SK-N-SH (cell line): ENCODE measurements around the gene BTBD9. TPM values are rescaled to one million over a fixed set of nuclear protein-coding genes. Genes with fewer than 3 reads are reported as not detected.

Experiments used
- CTCF ChIA-PET: fragments of 300-600, 350-600 bp; formaldehyde crosslinking; extraction: SDS; loops from one replicate; lab custom pipeline; 2021; lab: Yijun Ruan, JAX
- POLR2A ChIA-PET: fragments of 350-600 bp; sonication (Branson Sonifier 250); formaldehyde crosslinking; extraction: SDS; loops from one replicate; lab custom pipeline; 2020; ENCODE audit warnings: antibody characterized with exemption, inconsistent platforms; lab: Yijun Ruan, JAX
- DNase-seq: peaks from one replicate; pipeline ENCODE4 v3.0.0; 2012
- H2AFZ ChIP-seq: fragments of 200-600 bp; sonication (generic); 2 replicates; pipeline ENCODE4 v1.8.1; 2016; ENCODE audit warnings: antibody characterized with exemption, mild to moderate bottlenecking, low read depth
- H3F3A ChIP-seq: fragments of 200-600 bp; sonication (generic); replicated peaks from 2 replicates; pipeline ENCODE3; 2016; ENCODE audit warnings: antibody characterized with exemption, mild to moderate bottlenecking; ENCODE audit not compliant: insufficient read depth
- H3K27ac ChIP-seq, 2 experiments: fragments of 200-500 bp in 1 of 2; fragments of 200-600 bp in 1 of 2; sonication (Bioruptor generic) in 1 of 2; sonication (generic), shearing (Covaris generic) in 1 of 2; 2 replicates each; pipeline versions ENCODE4 v1.5.1 to v1.6.1; 2014 to 2016; ENCODE audit warnings: low read depth in 2 of 2, inconsistent platforms in 1 of 2, low read length in 1 of 2, mild to moderate bottlenecking in 1 of 2, mixed read lengths in 1 of 2
- H3K27me3 ChIP-seq: fragments of 200-600 bp; sonication (generic), shearing (Covaris generic); 2 replicates; pipeline ENCODE4 v1.6.1; 2016; ENCODE audit warnings: mixed run types; ENCODE audit not compliant: insufficient read depth
- H3K36me3 ChIP-seq, 2 experiments: fragments of 200-500 bp in 1 of 2; fragments of 200-600 bp in 1 of 2; sonication (Bioruptor generic) in 1 of 2; sonication (generic) in 1 of 2; replicated peaks in 1 of 2; 2 replicates each; pipeline versions ENCODE3 to v1.5.1; 2014 to 2016; ENCODE audit warnings: low read length in 1 of 2, mild to moderate bottlenecking in 1 of 2; ENCODE audit not compliant: insufficient read depth in 2 of 2, control insufficient read depth in 1 of 2
- H3K4me1 ChIP-seq, 2 experiments: fragments of 200-500 bp in 1 of 2; fragments of 200-600 bp in 1 of 2; sonication (Bioruptor generic) in 1 of 2; sonication (generic), shearing (Covaris generic) in 1 of 2; 2 replicates each; pipeline versions ENCODE4 v1.5.1 to v1.6.1; 2014 to 2016; ENCODE audit warnings: low read depth in 1 of 2, low read length in 1 of 2, mixed run types in 1 of 2; ENCODE audit not compliant: insufficient read depth in 2 of 2, control insufficient read depth in 1 of 2
- H3K4me2 ChIP-seq: fragments of 200-600 bp; sonication (generic), shearing (Covaris generic); 2 replicates; pipeline ENCODE4 v1.6.1; 2017; ENCODE audit warnings: mixed run types
- H3K4me3 ChIP-seq, 2 experiments: fragments of 200-500 bp in 1 of 2; fragments of 200-600 bp in 1 of 2; sonication (Bioruptor generic) in 1 of 2; sonication (generic), shearing (Covaris generic) in 1 of 2; 2 replicates each; pipeline versions ENCODE4 v1.5.1 to v1.8.1; 2014 to 2016; ENCODE audit warnings: low read depth in 2 of 2, inconsistent platforms in 1 of 2, low read length in 1 of 2, mild to moderate bottlenecking in 1 of 2, mixed read lengths in 1 of 2, moderate library complexity in 1 of 2
- H3K79me2 ChIP-seq: fragments of 200-600 bp; sonication (generic); 2 replicates; pipeline ENCODE4 v1.8.1; 2017; ENCODE audit warnings: mild to moderate bottlenecking; ENCODE audit not compliant: insufficient read depth
- H3K9ac ChIP-seq: fragments of 200-600 bp; sonication (generic); 2 replicates; pipeline ENCODE4 v1.6.1; 2017; ENCODE audit warnings: mixed run types
- H3K9me2 ChIP-seq: fragments of 200-600 bp; sonication (generic); 2 replicates; pipeline ENCODE4 v1.6.1; 2017; ENCODE audit warnings: mixed run types
- H3K9me3 ChIP-seq: fragments of 200-600 bp; sonication (generic); 2 replicates; pipeline ENCODE4 v1.6.1; 2017; ENCODE audit warnings: mixed run types, mild to moderate bottlenecking, moderate library complexity
- H4K20me1 ChIP-seq: fragments of 200-600 bp; sonication (generic); 2 replicates; pipeline ENCODE4 v1.6.1; 2017; ENCODE audit warnings: mild to moderate bottlenecking, mixed run types; ENCODE audit not compliant: insufficient read depth
- ELF1 ChIP-seq: IDR thresholded peaks from 2 replicates; pipeline ENCODE4 v1.4.0; 2012
- EP300 ChIP-seq, 2 experiments: IDR thresholded peaks; 2 replicates each; pipeline versions ENCODE4 v1.4.0 to v1.6.1; 2012; ENCODE audit warnings: borderline replicate concordance in 1 of 2, low read depth in 1 of 2, low read length in 1 of 2
- GABPA ChIP-seq: IDR thresholded peaks from 2 replicates; pipeline ENCODE4 v1.4.0; 2012; ENCODE audit warnings: low read depth, mild to moderate bottlenecking
- GATA2 ChIP-seq: sonication (generic); formaldehyde crosslinking; IDR thresholded peaks from 2 replicates; pipeline ENCODE4 v1.5.0; 2020; ENCODE audit warnings: mild to moderate bottlenecking, missing genetic modification reagents
- MEF2A ChIP-seq: IDR thresholded peaks from 2 replicates; pipeline ENCODE4 v1.4.0; 2012; ENCODE audit warnings: low read depth, borderline replicate concordance
- NRF1 ChIP-seq: IDR thresholded peaks from 2 replicates; pipeline ENCODE4 v1.6.1; 2012; ENCODE audit warnings: low read depth, mild to moderate bottlenecking, low read length
- POLR2AphosphoS5 ChIP-seq: IDR thresholded peaks from 2 replicates; pipeline ENCODE4 v1.6.1; 2012; ENCODE audit warnings: low read depth, low read length
- RAD21 ChIP-seq: IDR thresholded peaks from 2 replicates; pipeline ENCODE4 v1.6.1; 2012; ENCODE audit warnings: mild to moderate bottlenecking, low read length
- TAF1 ChIP-seq: IDR thresholded peaks from 2 replicates; pipeline ENCODE4 v1.6.1; 2012; ENCODE audit warnings: low read depth, mild to moderate bottlenecking, low read length, moderate library complexity, borderline replicate concordance
- TCF12 ChIP-seq: IDR thresholded peaks from 2 replicates; pipeline ENCODE4 v1.4.0; 2012
- YY1 ChIP-seq: IDR thresholded peaks from 2 replicates; pipeline ENCODE4 v1.4.0; 2012; ENCODE audit warnings: low read depth, mild to moderate bottlenecking
- WGBS: methylation state at CpG from one replicate; pipeline ENCODE4 v1.1.6; 2017; ENCODE audit warnings: low lambda C conversion rate; 5-methylcytosine and 5-hydroxymethylcytosine counted together
- polyA plus RNA-seq, 3 experiments: library from polyadenylated mRNA; depleted of rRNA; stranded (reverse); fragments of >200 nt; gene quantifications; 2 replicates each; pipeline ENCODE4 v1.2.3, GENCODE V29; 2012
- TF ChIP-seq, protein P1 (sequence below): fragments of 150-350 bp; IDR thresholded peaks from 2 replicates; pipeline ENCODE4 v1.6.1; 2016; ENCODE audit warnings: mild to moderate bottlenecking, low read depth, low read length
- TF ChIP-seq, protein P2 (sequence below): IDR thresholded peaks from 2 replicates; pipeline ENCODE4 v1.4.0; 2012; ENCODE audit warnings: low read depth, borderline replicate concordance
- TF ChIP-seq, protein P3 (sequence below): fragments of 200-600 bp; sonication (generic); IDR thresholded peaks from 2 replicates; pipeline ENCODE4 v1.6.1; 2017; ENCODE audit warnings: antibody characterized with exemption, mild to moderate bottlenecking, moderate library complexity

The BTBD9 gene
- polyA plus RNA-seq, 1 of the 3 experiments (the other 2 are of a cell fraction): 2.2 TPM

DNA sequence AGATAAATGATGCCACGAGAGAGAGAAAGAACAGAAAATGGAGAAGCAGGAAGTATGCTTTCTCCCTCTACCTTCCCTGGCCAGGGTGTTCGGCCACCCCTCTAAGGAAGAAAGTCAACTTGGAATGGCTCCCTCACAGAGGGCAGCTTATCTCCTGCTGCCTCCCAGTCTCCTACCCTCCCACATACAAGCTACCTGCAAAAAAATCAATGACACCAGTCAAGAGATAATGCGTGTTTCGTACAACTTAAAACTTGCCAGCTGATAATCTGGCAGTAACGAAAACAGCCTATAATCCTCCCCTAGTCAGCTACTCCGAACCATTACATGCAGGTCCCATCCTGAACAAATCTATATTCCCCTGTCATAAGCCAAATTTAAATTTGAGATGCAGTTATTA lies 61.7 kb downstream of the BTBD9 start:
- Histone ChIP-seq H3K27me3 (no peaks in the 10 kb centered on the region), H3K27ac (no peak overlapping the region), H3K4me2 (no peak overlapping the region), H3K9ac (no peak overlapping the region), H3K4me3 (no peak overlapping the region), H3K36me3 (peaks cover 5 to 19% of the 10 kb centered on the region in 2 experiments)
- DNase-seq: no peak
- POLR2A ChIA-PET: interaction anchor here (0.5 kb wide), 1 partner anchor 61 kb away, joined by 3 read pairs; no protein-coding TSS in a partner anchor
- no peak for TF ChIP-seq ELF1
- TF ChIP-seq MEF2A: no peak
- TF ChIP-seq, protein P1, sequence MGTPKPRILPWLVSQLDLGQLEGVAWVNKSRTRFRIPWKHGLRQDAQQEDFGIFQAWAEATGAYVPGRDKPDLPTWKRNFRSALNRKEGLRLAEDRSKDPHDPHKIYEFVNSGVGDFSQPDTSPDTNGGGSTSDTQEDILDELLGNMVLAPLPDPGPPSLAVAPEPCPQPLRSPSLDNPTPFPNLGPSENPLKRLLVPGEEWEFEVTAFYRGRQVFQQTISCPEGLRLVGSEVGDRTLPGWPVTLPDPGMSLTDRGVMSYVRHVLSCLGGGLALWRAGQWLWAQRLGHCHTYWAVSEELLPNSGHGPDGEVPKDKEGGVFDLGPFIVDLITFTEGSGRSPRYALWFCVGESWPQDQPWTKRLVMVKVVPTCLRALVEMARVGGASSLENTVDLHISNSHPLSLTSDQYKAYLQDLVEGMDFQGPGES: no peak
- no peak for TF ChIP-seq EP300 (IDR thresholded peaks at IDR 0.05; ENCODE audit: borderline replicate concordance in 1 of 2, low read depth in 1 of 2, low read length in 1 of 2)
- TF ChIP-seq, protein P2, sequence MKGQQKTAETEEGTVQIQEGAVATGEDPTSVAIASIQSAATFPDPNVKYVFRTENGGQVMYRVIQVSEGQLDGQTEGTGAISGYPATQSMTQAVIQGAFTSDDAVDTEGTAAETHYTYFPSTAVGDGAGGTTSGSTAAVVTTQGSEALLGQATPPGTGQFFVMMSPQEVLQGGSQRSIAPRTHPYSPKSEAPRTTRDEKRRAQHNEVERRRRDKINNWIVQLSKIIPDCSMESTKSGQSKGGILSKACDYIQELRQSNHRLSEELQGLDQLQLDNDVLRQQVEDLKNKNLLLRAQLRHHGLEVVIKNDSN: no peak
- no peak for TF ChIP-seq GATA2 (CRISPR knock-in tag)
- no peak for TF ChIP-seq RAD21
- TF ChIP-seq, all 33 proteins: peak for 0
- H3K9me2 ChIP-seq: no peaks in the 10 kb centered on the region
- H2AFZ ChIP-seq: no peak overlapping the region
- no peaks in the 10 kb centered on the region; a peak in 1 of 4 replicates for H3K4me1 ChIP-seq
- H3K79me2 ChIP-seq: no peaks in the 10 kb centered on the region
- H3F3A ChIP-seq: no peaks in the 10 kb centered on the region
- 87% methylated on average over 6 of the region's 6 CpGs for WGBS
- H3K9me3 ChIP-seq: no peaks in the 10 kb centered on the region
- H4K20me1 ChIP-seq: no peaks in the 10 kb centered on the region
- CTCF ChIA-PET: no interaction called here

DNA sequence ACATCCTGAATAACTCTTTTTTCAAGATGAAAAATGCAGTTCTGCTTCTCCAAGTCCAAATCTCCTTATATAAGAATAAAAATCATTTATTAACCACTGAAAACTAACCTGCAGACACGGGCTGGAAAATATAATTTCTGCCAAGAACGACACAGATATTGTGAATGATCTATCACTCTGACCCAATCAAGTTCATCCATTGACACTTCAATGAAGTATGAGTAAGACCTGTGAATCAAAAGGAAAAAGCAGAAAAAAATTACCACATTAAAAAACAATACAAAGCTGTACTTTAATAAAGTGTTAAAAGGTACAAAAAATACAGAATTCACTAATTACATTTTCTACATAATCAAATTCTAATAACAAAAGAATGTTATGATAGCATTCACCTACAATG lies 62.2 kb downstream of the BTBD9 start:
- ChIA-PET POLR2A (interaction anchor here (0.5 kb wide), 1 partner anchor 61 kb away, joined by 3 read pairs; no protein-coding TSS in a partner anchor), CTCF (no interaction called here)
- H3F3A ChIP-seq: no peaks in the 10 kb centered on the region
- H3K36me3 ChIP-seq: peaks cover 5 to 19% of the 10 kb centered on the region in 2 experiments
- 65% methylated on average over 2 of the region's 2 CpGs for WGBS
- H3K4me2 ChIP-seq: no peak overlapping the region
- H3K27me3 ChIP-seq: no peaks in the 10 kb centered on the region
- no peaks in the 10 kb centered on the region; a peak in 2 of 4 replicates for H3K4me1 ChIP-seq
- H3K9me3 ChIP-seq: no peaks in the 10 kb centered on the region
- H2AFZ ChIP-seq: no peak overlapping the region
- H3K9me2 ChIP-seq: no peaks in the 10 kb centered on the region
- no peaks in the 10 kb centered on the region for H4K20me1 ChIP-seq
- H3K9ac ChIP-seq: no peak overlapping the region
- no peak overlapping the region for H3K4me3 ChIP-seq
- TF ChIP-seq NRF1 (no peak), TAF1 (no peak), TCF12 (no peak), YY1 (no peak), POLR2AphosphoS5 (no peak), GABPA (no peak)
- TF ChIP-seq, protein P3, sequence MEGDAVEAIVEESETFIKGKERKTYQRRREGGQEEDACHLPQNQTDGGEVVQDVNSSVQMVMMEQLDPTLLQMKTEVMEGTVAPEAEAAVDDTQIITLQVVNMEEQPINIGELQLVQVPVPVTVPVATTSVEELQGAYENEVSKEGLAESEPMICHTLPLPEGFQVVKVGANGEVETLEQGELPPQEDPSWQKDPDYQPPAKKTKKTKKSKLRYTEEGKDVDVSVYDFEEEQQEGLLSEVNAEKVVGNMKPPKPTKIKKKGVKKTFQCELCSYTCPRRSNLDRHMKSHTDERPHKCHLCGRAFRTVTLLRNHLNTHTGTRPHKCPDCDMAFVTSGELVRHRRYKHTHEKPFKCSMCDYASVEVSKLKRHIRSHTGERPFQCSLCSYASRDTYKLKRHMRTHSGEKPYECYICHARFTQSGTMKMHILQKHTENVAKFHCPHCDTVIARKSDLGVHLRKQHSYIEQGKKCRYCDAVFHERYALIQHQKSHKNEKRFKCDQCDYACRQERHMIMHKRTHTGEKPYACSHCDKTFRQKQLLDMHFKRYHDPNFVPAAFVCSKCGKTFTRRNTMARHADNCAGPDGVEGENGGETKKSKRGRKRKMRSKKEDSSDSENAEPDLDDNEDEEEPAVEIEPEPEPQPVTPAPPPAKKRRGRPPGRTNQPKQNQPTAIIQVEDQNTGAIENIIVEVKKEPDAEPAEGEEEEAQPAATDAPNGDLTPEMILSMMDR: no peak
- DNase-seq: no peak
- H3K79me2 ChIP-seq: no peaks in the 10 kb centered on the region
- H3K27ac ChIP-seq: no peak overlapping the region
